HEK293 (cell line): ENCODE measurements around the gene EZH1.

Source experiments
- BCL6B ChIP-seq: fragments of 450-650 bp; formaldehyde crosslinking; IDR thresholded peaks from 2 replicates; pipeline ENCODE4 v1.5.1; 2017; ENCODE audit warnings: missing biosample characterization, missing genetic modification characterization
- CTCF ChIP-seq: fragments of 450-650 bp; formaldehyde crosslinking; IDR thresholded peaks from 2 replicates; pipeline ENCODE4 v1.5.1; 2016; ENCODE audit warnings: missing biosample characterization, missing genetic modification characterization
- KLF7 ChIP-seq: fragments of 450-650 bp; formaldehyde crosslinking; IDR thresholded peaks from 2 replicates; pipeline ENCODE4 v1.5.1; 2016; ENCODE audit warnings: missing biosample characterization, missing genetic modification characterization, borderline replicate concordance
- ZNF18 ChIP-seq: fragments of 450-650 bp; formaldehyde crosslinking; IDR thresholded peaks from 2 replicates; pipeline ENCODE4 v1.5.1; 2016; ENCODE audit warnings: missing biosample characterization, missing genetic modification characterization
- ZNF24 ChIP-seq: fragments of 450-650 bp; formaldehyde crosslinking; IDR thresholded peaks from 2 replicates; pipeline ENCODE4 v1.5.1; 2016; ENCODE audit warnings: missing biosample characterization, missing genetic modification characterization
- ZNF426 ChIP-seq: fragments of 450-650 bp; formaldehyde crosslinking; IDR thresholded peaks from 2 replicates; pipeline ENCODE4 v1.5.1; 2017; ENCODE audit warnings: missing biosample characterization, missing genetic modification characterization, mild to moderate bottlenecking, inconsistent platforms, moderate library complexity
- ZNF561 ChIP-seq: fragments of 450-650 bp; IDR thresholded peaks from 2 replicates; pipeline ENCODE4 v1.5.1; 2018; ENCODE audit warnings: missing biosample characterization, missing genetic modification characterization, borderline replicate concordance
- ZNF580 ChIP-seq: fragments of 450-650 bp; formaldehyde crosslinking; IDR thresholded peaks from 2 replicates; pipeline ENCODE4 v1.5.1; 2016; ENCODE audit warnings: missing biosample characterization, missing genetic modification characterization

- TF ChIP-seq KLF7 (tag by site-specific recombination), result no peak
- TF ChIP-seq CTCF (tag by site-specific recombination), result no peak
- no peak for TF ChIP-seq ZNF18
- TF ChIP-seq ZNF561 (tag by site-specific recombination), result no peak
- TF ChIP-seq BCL6B, result no peak
- no peak for TF ChIP-seq ZNF580 (tag by site-specific recombination)
- no peak for TF ChIP-seq ZNF426 (tag by site-specific recombination)
- no peak for TF ChIP-seq ZNF24 (tag by site-specific recombination)
These were observed 59.8 kb downstream of the EZH1 start for GRCh38 chr17:42684929-42685556.
